H1 (cell line): ENCODE results near the gene RARA. TPM values are rescaled to one million over a fixed set of nuclear protein-coding genes. Genes with fewer than 3 reads are reported as not detected.

Experiments
- CBX5 ChIP-seq: fragments of 300-800, 300-1000 bp; sonication (generic); IDR thresholded peaks from 2 replicates; pipeline ENCODE4 v1.7.1; 2016; ENCODE audit warnings: antibody characterized with exemption, low read length, low read depth
- CREB1 ChIP-seq: IDR thresholded peaks from 2 replicates; pipeline ENCODE4 v1.6.1; 2012; ENCODE audit warnings: inconsistent platforms
- EP300 ChIP-seq, 2 experiments: IDR thresholded peaks; 1 replicate in 1 of 2; 2 replicates in 1 of 2; pipeline ENCODE4 v1.6.1; 2011 to 2012; ENCODE audit warnings: low read depth in 2 of 2, low read length in 2 of 2, mild to moderate bottlenecking in 2 of 2, borderline replicate concordance in 1 of 2, inconsistent platforms in 1 of 2, moderate library complexity in 1 of 2
- EZH2 ChIP-seq: fragments of 200-600 bp; sonication (generic); IDR thresholded peaks from 2 replicates; pipeline ENCODE4 v1.7.1; 2012; ENCODE audit warnings: low read depth, mild to moderate bottlenecking, moderate library complexity, low read length, inconsistent platforms; ENCODE audit not compliant: severe bottlenecking
- KDM1A ChIP-seq: fragments of 200-600, 300-600 bp; sonication (generic); IDR thresholded peaks from 2 replicates; pipeline ENCODE4 v1.7.1; 2016; ENCODE audit warnings: mild to moderate bottlenecking, low read length, borderline replicate concordance
- POLR2A ChIP-seq, 2 experiments: IDR thresholded peaks; 1 replicate in 1 of 2; 2 replicates in 1 of 2; pipeline ENCODE4 v1.6.1; 2011; ENCODE audit warnings: low read depth in 2 of 2, low read length in 2 of 2, mild to moderate bottlenecking in 2 of 2; ENCODE audit errors: control extremely low read depth in 1 of 2
- polyA plus RNA-seq, 7 experiments: library from polyadenylated mRNA; depleted of rRNA in 3 of 7; stranded (reverse) in 5 of 7; unstranded in 2 of 7; fragments of >200 nt in 5 of 7; fragments of 200-250 nt in 2 of 7; gene quantifications; 1 replicate in 5 of 7; 2 replicates in 1 of 7; 4 replicates in 1 of 7; pipeline versions ENCODE4 v1.2.1 to v1.2.3, GENCODE V29; 2011 to 2013; ENCODE audit warnings: missing spikeins in 2 of 7, mixed read lengths in 2 of 7
- total RNA-seq: library from RNA; stranded (reverse); fragmentation: NEBNext Ultra II Directional; extraction: Animal tissue kit (Norgen Biotek cat#: 25700); gene quantifications from 2 replicates; pipeline ENCODE4 v1.2.1, GENCODE V29; 2021
- TF ChIP-seq, protein P1 (sequence below): IDR thresholded peaks from 2 replicates; pipeline ENCODE4 v1.6.1; 2011; ENCODE audit warnings: low read length, improper control_type of control experiment
- TF ChIP-seq, protein P2 (sequence below): fragments of 300-600 bp; sonication (generic); IDR thresholded peaks from 2 replicates; pipeline ENCODE4 v1.7.1; 2012; ENCODE audit warnings: low read length, moderate library complexity, mild to moderate bottlenecking, inconsistent platforms; ENCODE audit not compliant: insufficient replicate concordance

RARA gene
- total and polyA plus RNA-seq, 2 of the 8 experiments (the other 6 are each of a cell fraction or from before 2014, with no cell fraction given), result 4.4 to 16.5 TPM

DNA sequence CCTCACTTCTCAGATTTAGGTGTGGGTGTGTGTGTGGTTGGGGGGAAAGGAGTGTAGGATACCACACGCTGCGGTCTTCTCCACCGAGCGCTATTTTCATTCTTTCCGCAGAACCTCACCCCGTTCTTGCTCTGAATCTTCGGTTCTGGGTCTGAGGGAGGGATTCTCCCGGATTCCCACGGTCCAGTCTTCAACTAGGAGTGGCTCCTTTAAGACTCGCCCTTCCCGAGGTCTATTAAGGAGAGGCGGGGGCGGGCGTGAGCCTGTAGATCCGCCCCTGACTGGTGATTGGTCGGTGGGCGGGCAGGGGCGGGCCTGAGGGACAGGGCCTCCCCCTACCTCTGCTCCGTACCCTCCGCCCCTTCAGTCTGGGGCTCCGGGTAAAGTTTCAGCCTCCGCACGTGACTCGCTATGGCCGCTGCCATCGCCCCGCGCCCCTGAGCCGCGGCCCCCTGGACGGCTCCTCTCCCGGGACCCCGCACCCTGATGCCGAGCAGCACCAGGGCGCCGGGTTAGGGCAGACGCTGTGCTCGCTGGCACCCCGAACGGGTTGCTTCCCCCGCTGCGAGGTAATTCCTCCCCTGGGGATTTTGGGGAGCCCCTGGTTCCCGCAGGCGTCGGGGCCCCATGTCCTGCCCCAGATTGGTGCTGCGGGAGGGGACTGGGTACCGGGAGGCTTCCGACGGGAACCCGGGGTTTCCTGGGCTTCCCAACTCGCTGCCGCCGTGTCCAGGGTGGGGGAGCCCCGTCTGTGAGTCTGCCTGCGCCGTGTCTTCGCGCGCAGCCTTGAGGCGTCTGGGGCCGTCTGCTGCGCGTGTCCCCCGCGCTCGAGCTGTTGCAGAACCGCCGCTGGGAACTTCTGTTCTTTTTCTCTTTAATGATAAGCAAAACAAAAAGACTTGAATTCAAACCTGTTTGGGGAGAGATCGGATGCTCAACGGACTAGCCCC lies 9.2 kb downstream of the RARA start (continued):
- TF ChIP-seq, protein P1, sequence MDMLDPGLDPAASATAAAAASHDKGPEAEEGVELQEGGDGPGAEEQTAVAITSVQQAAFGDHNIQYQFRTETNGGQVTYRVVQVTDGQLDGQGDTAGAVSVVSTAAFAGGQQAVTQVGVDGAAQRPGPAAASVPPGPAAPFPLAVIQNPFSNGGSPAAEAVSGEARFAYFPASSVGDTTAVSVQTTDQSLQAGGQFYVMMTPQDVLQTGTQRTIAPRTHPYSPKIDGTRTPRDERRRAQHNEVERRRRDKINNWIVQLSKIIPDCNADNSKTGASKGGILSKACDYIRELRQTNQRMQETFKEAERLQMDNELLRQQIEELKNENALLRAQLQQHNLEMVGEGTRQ, result peak; percentile 85
- TF ChIP-seq POLR2A (IDR thresholded peaks at IDR 0.05; ENCODE audit: control extremely low read depth in 1 of 2, low read depth in 2 of 2, low read length in 2 of 2), result peak in 1 of 2 experiments; percentile 41; a peak in 1 of 3 replicates
- TF ChIP-seq CREB1, result no peak
- no peak for TF ChIP-seq CBX5
- no peak for TF ChIP-seq EP300 (IDR thresholded peaks at IDR 0.05; ENCODE audit: borderline replicate concordance in 1 of 2, low read depth in 2 of 2, low read length in 2 of 2)
- TF ChIP-seq, protein P2, sequence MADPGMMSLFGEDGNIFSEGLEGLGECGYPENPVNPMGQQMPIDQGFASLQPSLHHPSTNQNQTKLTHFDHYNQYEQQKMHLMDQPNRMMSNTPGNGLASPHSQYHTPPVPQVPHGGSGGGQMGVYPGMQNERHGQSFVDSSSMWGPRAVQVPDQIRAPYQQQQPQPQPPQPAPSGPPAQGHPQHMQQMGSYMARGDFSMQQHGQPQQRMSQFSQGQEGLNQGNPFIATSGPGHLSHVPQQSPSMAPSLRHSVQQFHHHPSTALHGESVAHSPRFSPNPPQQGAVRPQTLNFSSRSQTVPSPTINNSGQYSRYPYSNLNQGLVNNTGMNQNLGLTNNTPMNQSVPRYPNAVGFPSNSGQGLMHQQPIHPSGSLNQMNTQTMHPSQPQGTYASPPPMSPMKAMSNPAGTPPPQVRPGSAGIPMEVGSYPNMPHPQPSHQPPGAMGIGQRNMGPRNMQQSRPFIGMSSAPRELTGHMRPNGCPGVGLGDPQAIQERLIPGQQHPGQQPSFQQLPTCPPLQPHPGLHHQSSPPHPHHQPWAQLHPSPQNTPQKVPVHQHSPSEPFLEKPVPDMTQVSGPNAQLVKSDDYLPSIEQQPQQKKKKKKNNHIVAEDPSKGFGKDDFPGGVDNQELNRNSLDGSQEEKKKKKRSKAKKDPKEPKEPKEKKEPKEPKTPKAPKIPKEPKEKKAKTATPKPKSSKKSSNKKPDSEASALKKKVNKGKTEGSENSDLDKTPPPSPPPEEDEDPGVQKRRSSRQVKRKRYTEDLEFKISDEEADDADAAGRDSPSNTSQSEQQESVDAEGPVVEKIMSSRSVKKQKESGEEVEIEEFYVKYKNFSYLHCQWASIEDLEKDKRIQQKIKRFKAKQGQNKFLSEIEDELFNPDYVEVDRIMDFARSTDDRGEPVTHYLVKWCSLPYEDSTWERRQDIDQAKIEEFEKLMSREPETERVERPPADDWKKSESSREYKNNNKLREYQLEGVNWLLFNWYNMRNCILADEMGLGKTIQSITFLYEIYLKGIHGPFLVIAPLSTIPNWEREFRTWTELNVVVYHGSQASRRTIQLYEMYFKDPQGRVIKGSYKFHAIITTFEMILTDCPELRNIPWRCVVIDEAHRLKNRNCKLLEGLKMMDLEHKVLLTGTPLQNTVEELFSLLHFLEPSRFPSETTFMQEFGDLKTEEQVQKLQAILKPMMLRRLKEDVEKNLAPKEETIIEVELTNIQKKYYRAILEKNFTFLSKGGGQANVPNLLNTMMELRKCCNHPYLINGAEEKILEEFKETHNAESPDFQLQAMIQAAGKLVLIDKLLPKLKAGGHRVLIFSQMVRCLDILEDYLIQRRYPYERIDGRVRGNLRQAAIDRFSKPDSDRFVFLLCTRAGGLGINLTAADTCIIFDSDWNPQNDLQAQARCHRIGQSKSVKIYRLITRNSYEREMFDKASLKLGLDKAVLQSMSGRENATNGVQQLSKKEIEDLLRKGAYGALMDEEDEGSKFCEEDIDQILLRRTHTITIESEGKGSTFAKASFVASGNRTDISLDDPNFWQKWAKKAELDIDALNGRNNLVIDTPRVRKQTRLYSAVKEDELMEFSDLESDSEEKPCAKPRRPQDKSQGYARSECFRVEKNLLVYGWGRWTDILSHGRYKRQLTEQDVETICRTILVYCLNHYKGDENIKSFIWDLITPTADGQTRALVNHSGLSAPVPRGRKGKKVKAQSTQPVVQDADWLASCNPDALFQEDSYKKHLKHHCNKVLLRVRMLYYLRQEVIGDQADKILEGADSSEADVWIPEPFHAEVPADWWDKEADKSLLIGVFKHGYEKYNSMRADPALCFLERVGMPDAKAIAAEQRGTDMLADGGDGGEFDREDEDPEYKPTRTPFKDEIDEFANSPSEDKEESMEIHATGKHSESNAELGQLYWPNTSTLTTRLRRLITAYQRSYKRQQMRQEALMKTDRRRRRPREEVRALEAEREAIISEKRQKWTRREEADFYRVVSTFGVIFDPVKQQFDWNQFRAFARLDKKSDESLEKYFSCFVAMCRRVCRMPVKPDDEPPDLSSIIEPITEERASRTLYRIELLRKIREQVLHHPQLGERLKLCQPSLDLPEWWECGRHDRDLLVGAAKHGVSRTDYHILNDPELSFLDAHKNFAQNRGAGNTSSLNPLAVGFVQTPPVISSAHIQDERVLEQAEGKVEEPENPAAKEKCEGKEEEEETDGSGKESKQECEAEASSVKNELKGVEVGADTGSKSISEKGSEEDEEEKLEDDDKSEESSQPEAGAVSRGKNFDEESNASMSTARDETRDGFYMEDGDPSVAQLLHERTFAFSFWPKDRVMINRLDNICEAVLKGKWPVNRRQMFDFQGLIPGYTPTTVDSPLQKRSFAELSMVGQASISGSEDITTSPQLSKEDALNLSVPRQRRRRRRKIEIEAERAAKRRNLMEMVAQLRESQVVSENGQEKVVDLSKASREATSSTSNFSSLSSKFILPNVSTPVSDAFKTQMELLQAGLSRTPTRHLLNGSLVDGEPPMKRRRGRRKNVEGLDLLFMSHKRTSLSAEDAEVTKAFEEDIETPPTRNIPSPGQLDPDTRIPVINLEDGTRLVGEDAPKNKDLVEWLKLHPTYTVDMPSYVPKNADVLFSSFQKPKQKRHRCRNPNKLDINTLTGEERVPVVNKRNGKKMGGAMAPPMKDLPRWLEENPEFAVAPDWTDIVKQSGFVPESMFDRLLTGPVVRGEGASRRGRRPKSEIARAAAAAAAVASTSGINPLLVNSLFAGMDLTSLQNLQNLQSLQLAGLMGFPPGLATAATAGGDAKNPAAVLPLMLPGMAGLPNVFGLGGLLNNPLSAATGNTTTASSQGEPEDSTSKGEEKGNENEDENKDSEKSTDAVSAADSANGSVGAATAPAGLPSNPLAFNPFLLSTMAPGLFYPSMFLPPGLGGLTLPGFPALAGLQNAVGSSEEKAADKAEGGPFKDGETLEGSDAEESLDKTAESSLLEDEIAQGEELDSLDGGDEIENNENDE, result no peak
- no peak for TF ChIP-seq KDM1A
- TF ChIP-seq EZH2, result peak; percentile 43
